NCI-H748 treated with DMSO at 0.1 percent for 48 hours (cell line): ENCODE results near the gene SAMD7.
A peak's percentile ranks its signal among the peaks of the same experiment; 100 is the strongest.

Source experiments
- DNase-seq: peaks from one replicate; lab custom pipeline; 2025; lab: John Stamatoyannopoulos, UW

SAMD7 gene, protein sequence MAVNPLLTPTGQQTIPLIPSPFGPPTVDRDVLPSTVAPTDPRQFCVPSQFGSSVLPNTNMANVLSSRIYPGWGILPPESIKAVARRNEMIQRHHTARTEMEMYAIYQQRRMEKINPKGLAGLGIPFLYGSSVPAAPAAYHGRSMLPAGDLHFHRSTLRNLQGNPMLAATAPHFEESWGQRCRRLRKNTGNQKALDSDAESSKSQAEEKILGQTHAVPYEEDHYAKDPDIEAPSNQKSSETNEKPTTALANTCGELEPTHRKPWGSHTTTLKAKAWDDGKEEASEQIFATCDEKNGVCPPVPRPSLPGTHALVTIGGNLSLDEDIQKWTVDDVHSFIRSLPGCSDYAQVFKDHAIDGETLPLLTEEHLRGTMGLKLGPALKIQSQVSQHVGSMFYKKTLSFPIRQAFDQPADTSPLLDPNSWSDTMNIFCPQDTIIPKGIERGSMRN

DNA sequence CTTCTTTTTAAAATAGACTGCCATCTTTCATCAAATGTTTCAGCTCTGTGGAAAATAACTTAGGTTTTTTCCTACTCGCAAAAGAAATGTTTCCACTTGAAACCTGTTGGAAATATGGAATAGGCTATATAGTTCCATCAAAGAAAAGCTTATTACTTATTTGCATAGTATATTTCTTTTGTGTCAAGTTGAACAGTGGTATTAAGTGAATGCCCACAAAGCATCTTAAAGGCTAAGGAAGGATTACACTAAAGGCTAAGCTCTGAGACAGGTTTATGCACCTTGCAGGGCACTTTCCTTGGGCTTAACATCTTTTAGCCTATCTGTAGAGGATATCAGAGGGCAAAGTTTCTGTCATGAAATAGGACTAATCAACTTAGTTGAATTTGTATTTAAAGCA is at the start of gene SAMD7:
Gene SAMD7, plus strand, starts transcription at position 301 of the 400 bp plus-strand sequence. CDS start 7,927 bp downstream, outside the sequence.
- DNase-seq: no peak

DNA sequence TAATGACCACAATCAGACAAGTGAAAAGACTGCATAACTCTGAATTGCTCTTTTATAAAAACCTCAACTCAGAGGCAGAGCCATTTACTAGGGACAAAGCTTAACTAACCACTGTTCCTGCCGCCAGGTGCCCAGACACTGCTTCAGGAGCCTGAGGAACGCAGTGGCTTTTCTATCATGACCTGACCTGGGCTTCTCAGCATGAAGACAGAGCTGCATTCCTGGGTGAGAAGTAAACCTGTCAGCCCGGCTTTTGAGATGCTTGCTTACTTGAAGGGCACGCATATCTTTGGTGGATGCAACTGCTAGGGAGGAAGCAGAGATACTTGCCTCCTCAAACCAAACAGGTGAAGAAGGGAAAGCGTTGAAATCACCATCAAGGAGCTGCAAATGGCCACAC is 49.5 kb upstream of the SAMD7 start:
- no peak for DNase-seq

DNA sequence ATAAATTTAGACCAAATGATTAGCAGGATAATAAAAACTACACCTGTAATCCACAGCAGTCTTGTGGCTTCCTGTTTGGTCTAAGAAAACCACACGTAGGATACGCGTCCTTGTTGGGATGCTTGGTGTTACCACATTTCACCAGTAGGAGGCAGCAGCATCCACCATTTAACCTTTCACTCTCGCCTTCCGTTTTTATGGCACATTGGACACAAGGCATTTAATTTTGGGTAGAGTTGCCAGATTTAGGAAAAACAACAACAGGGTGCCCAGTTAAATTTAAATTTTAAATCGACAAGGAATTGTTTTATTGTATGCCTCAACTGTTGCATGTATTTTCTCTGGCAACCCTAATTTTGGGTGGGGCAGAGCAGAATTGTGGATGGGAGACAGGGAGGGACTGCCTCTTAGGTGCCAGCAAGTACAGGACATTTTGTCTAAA is 47.9 kb upstream of the SAMD7 start:
- DNase-seq: peak; percentile 26

DNA sequence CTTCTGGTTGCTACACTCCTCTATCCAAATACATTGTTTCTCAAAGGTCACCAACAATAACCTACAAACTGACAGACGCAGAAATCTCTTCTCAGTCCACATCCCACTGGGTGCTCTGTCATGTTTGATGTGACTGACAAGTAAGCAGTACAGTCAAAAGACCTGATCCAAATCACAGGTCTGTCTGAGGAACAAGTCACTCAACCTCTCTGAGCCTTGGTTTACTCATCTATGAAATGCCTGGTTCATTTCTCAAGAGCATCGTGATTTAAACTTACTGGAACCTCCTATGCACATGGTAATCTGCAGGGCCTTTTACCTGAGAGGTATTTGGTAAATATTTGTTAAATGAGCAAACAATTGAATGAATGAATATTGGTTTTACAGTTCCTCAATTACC is 47.1 kb upstream of the SAMD7 start:
- DNase-seq: no peak

DNA sequence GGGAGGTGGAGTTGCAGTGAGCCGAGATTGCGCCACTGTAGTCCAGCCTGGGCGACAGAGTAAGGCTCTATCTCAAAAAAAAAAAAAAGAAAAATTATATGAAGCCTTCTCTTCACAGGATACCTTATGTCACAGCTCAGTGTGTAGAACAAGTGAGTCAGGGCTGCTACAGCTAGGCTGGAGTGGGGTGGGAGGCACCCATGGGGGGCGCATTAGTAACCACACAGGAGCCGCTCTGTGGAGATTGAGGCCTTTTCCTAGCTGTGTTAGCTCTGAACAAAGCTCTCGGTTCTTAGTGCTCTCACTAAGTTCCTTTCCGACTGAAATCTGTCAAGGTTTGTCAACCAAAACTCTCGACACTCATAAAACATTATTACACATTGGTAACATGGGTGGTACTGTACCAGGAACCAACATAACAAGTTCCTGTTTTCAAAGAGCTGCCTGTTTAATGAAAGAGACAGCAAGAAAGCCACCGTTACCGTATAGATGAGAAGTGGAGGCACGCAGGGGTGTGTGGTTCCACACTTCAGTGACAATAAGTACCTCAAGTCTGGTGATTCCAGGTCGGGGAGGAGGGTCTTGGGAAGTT is 46.1 kb upstream of the SAMD7 start:
- DNase-seq: no peak

DNA sequence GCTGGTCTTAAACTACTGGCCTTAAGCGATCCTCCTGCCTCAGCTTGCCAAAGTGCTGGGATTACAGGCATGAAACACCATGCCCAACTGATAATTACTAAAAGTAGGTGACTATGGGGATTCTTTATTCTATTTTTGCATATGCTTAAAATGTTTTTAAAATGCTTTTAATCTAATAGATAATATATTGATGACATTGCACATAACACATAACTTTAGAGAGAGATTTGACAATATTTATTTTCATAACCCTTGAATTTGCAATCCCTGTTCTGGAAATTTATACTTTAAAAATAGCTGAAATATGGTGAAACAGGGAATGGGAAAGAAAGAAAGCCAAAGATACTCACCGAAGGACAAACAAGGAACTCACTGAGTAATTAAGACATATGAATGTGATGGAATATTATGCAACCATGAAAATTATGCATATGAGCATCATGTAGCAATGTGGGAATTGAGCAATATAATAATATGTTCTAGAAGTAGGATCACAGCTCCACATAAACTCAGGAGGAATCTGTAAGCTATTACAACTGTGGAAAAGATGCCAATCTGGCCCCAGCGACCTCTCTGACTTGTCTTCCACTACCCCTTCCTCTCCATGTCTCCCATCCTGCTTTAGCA is 43.7 kb upstream of the SAMD7 start:
- no peak for DNase-seq

DNA sequence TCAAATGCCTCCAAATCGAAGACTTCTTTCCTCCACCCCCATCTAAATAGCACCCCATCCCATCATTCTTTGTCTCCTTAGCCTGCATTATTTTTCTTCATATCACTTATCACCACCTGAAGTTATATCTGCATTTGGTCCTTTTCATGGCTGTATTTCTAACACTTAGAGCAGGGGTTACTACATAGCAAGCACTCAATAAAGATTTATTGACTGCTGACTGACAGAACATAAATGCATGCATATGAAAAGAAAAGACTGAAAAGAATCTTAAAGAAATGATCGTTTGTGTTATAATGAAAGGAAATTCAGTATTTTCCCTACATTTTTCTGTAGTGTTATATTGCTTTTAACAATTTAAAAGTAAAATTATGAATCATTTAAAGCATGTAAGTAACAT is 43.0 kb upstream of the SAMD7 start:
- no peak for DNase-seq

DNA sequence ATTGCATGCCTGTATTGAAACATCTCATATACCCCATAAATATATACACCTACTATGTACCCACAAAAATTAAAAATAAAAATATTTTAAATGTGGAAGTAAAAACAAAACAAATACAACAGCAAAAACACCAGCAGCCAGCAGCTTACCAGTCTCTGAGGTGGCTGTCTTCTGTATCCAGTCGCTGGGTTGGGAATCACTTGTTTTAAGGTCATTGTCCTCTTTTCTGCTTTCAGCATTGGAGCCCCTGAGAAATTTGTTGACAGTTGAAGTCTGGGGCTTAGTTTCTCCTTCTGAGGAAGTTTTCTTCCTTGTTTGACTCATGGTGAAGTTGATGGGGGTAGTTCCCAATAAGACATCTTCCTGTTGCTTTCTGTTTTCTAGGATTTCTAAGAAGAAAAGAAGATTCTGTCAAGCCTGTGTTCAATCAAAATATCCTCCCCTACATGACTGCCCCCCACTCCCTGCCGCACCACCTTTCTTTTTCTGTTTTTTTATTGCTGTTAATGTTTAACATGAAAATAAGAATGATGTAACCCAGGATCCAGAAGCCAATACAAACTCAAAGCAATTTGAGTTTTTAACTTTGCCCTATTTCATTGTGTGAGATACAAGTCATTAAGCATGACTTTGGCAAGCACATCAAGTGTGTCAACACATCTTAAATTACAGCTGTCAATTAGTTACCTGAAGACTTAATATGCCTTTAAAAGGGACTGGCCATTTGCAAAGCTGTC is 41.7 kb upstream of the SAMD7 start, which contains the start of gene LRRC31:
Gene LRRC31, minus strand, starts transcription at position 452 of the 737 bp plus-strand sequence. Its CDS starts 128 bp downstream, at position 324.
- peak; percentile 4 for DNase-seq

DNA sequence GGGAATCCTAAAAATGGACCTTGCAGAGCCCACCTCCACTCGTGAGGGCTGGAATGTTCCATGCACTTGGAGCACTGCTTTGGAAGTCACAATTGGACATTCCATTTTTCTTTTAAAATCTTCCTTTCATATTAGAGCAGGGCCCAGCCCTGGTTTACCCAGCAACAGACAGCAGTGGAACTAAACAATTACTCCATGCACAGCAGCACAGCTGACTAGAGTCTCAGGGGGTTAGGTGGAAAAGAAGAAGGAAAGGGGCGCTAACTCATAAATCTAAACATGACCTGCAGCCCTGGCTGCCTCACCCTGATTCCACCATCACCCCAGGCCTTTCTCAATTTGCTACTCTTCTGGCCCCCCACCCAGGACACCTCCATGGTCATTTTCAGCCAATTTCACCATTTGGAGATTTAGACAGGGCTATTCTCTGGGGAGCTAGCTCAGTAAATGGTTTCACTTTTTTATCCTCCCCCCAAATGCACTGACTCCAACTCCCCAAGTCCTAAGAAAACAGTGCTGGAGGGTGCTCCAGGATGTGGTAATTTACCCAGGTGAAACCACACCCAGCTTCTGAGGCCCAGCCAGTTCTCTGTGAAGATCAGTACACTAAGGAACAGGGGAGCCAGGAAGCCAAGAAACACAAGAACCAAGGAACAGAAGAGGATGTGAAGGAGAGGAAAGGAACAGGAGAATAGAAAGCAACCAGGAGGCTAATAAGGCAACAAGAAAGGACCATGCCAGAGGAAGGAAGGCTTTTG is 40.1 kb upstream of the SAMD7 start:
- no peak for DNase-seq

DNA sequence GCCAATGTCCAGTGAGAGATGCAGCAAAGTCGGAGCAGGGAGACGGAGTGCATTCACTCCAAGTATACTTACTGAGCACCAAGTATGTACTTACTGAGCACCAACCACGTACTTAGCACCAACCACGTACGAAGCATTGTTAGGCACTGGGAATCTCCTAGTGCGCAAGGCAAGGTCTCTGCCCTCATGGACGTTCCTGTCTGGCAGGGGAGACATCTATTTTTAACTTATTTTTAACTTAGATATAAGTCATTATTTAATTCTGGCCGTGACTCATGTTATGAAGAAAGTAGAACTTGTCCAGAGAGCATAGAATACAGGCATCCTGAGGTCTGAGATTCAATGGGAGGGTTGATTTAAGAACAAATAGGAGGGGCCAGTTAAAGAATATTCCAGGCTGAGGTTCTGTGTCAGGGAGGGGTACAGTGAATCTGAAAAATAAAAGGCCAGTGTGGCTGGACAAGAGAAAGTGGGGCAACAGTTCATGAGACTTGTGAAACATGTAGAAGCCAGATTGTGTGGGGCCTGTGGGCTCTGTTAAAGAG is 32.3 kb upstream of the SAMD7 start:
- DNase-seq: no peak

DNA sequence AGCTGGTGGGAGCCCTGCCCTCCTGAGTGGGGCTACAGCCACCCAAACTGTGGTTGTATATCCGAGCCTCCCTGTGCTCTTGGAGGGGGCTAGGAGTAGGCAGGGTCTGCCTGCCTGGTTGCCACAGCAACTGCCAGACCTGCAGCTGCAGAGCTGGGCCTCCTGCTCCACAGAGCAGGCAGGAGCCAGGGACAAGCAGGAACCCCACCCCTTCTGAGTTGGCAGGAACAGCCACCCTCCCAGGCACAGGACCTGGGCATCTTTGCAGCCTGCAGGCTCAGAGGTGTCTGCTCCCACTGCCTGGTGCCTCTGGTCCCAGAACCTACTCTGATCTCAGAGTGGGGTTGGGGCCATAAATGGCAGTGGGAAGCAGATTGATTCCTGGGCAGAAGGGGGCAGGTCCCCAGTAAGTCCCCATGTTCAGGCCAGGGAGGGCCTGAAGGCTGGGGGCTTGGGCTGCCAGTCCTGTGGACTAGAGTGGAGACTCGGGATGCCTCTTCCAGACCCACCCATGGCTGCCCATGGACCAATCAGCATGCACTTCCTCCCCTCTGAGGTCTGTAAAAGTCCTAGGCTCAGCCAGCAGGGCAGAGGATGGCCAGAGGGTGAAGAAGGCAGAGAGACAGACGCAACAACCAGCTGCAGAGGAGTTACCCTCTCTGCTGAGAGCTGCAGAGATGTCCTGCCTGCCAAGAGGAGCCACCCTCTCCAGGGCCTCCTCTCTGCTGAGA is 31.4 kb upstream of the SAMD7 start:
- DNase-seq: no peak

DNA sequence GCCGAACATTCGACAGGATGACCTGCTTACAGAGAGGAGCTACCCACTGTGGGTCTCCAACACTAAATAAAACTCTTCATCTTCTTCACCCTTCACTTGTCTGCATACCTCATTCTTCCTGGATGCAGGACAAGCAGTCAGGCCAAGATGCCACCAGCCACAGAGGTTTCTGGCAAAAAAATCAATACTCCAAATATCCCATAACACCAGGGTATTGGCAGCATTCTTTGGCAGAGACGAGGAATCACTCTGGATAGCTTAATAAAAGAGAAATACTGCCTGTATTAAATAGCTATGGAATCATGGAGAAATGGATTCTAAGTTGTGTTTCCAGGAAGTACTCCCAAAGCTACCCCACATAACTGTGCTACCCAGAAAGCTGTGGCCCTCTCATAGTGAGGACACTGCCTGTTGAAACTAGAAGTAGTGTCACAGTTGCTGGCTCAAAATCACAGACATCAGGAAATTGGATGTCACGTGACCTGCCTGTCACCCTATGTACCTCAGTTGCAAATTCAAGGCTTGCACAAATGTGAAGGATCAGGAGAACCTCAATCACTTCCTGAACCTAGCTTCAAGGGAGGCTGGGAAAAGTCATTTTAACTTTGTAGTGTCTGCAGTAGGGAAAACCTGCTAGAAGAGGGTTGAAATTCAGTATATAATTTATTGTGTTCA is 30.7 kb upstream of the SAMD7 start:
- DNase-seq: no peak

DNA sequence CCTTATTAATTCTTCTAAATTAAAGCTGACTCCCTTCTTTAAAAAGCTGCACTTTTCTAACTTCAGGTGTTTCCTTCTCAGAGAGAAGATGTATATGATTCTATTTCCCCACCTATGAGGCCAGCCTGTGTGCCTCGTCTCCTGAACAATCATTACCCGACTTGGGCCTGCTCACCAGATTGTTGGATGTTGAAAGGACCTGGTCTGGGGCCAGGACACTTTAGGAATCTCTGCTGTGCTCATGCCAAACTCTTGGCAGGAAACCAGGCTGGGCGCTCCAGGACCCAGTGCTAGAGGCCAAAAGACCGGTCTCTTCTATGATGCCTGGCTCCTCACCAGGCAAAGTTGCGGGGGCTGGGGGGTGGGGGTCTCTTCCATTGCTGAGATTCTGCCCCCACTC is 24.7 kb upstream of the SAMD7 start:
- DNase-seq: no peak

DNA sequence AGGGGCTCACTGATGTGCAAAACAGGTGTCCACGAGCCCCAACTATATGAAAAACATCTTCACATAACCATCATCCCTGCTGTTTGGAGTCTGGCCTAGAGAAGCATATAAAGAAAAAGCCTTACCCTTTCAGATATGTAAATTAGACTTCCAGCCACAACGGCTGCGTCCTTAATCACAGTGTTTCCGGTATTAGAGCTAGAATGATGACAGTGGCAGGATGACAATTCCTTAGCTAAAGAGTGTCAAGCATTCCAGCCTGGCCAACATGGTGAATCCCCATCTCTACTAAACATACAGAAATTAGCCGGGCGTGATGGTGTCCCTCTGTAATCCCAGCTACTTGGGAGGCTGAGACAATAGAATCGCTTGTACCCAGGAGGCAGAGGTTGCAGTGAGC is 19.5 kb upstream of the SAMD7 start:
- DNase-seq: no peak

DNA sequence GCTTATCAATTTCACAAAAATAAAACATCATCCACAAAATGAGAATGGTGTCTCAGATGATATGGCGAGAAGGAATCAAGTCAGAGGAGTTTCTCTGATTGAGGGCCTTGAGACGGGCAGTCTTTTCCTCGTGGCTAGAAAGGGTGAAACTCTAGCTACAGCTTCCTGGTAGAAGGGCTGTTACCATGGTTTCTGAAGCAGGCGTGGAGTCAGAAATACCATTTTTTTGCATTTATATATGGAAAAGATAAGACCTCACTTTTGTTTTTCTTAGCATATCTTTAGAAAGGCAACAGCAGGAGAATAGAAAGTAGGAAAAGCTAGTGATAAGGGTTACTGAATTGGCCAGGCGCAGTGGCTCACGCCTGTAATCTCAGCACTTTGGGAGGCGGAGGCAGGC is 17.3 kb upstream of the SAMD7 start:
- no peak for DNase-seq

DNA sequence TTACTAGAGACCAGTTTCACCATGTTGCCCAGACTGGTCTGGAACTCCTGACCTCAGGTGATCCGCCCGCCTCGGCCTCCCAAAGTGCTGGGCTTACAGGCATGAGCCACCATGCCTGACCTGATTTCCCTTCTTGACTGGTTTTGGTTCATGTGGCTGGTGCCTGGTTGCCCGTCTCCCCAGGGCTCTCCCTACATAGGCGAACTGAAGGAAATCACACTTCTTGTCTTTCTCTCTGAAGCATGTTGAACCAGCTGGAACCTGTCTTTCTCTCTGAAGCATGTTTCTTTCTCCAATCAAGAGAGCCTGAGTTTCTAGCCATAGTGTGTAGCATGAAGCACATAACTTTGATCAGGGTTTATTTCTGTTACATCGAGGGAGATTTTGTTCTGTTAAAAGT is 16.3 kb upstream of the SAMD7 start:
- DNase-seq: no peak

DNA sequence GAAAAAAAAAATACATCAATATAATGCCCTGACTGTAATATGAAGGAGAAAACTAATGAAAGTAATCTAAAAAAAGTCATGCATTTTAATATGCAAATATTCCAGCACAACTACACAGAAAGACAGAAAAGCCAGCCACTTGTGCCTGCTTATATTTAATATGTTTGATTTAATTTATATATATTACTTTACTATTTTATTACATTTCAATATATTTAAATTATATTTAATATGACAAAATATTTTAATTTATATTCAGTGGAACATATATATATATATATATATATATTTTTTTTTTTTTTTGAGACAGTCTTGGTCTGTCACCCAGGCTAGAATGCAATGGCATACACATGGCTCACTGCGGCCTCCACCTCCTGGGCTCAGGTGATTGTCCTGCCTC is 14.1 kb upstream of the SAMD7 start:
- no peak for DNase-seq

DNA sequence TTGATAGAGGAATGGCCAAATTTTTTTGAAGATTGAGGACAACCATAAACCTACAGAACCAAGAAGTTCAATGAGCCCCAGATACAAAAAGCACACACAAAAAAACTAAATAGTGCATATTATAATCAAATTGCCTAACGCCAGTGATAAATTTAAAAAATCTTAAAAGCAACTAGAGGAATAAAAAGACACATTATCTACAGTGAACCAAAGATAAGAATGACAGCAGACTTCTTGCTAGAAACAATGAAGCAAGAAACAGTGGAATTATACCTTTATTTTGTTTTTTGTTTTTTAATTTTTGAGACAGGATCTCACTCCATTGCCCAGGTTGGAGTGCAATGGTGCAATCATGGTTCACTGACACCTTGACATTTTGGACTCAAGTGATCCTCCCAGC is 9.9 kb upstream of the SAMD7 start:
- DNase-seq: no peak

DNA sequence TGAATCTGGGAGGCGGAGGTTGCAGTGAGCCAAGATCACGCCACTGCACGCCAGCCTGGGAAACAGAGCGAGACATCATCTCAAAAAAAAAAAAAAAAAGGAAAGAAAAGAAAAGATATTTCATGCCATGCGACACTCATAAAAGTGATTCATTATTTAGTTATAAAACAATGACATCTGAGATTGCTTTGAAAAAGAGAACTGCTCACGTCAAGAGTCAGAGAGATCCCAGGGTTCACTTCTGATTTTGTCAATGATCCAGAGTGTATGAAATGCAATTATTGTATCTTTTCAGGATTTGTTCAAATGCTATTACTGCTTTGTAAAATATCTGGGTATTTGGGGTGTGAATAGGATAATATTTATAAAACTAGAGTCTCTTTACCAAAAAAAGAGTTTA is 6.0 kb upstream of the SAMD7 start:
- DNase-seq: no peak

DNA sequence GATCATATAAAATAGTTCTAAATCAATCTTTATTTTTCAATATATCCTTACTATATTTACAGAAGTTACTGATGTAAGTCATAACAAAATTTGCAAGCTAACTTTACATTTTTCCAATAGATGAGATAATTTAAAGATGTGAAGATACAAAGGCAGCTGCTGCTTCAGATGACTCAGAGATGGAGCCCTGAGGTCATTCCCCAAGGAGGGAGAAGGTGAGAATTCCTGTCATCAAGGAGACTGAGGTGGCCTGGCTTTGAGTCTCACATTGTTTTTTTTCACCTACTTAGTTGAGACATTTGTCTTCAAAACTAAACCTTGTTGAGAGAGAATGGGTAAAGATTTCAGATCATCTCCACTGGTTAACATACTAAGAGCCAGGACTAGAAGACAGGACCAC is 3.9 kb upstream of the SAMD7 start:
- DNase-seq: no peak
